Anterior cingulate cortex (tissue), 58 donors: ENCODE results near the gene RELN.
A peak's percentile ranks its signal among the peaks of the same experiment; 100 is the strongest.
"Not testable (repeated sequence)": the region's sequence is repeated elsewhere in the genome, so short reads cannot be mapped to it uniquely, and the experiment has no call there.

Experiments
- DNase-seq, 58 donors: peaks; one replicate each; lab custom pipeline; 2025; lab: John Stamatoyannopoulos, UW

The RELN gene

GRCh38 chr7:103911015-103911414, 78.4 kb downstream of the RELN start:
- DNase-seq, result not testable (repeated sequence)

- DNase-seq, result no peak
These were observed 83.5 kb downstream of the RELN start for GRCh38 chr7:103905997-103906396.

GRCh38 chr7:103902917-103903316, 86.5 kb downstream of the RELN start:
- no peak for DNase-seq

- not testable (repeated sequence) for DNase-seq
These were observed 92.6 kb downstream of the RELN start for GRCh38 chr7:103896826-103897225.

- DNase-seq, result no peak
These were observed 94.5 kb downstream of the RELN start for GRCh38 chr7:103894656-103895596.

GRCh38 chr7:103893350-103893749, 96.1 kb downstream of the RELN start:
- DNase-seq, result no peak

- no peak for DNase-seq
These were observed 100.0 kb downstream of the RELN start for GRCh38 chr7:103889451-103889850.

GRCh38 chr7:103888603-103889153, 100.8 kb downstream of the RELN start:
- DNase-seq, result no peak

GRCh38 chr7:103887853-103888602, 101.4 kb downstream of the RELN start:
- DNase-seq, result no peak

GRCh38 chr7:103887050-103887449, 102.4 kb downstream of the RELN start:
- no peak for DNase-seq

GRCh38 chr7:103879928-103880600, 109.4 kb downstream of the RELN start:
- no peak for DNase-seq

GRCh38 chr7:103879411-103879810, 110.0 kb downstream of the RELN start:
- peak in 1 of 58 donors; percentile 2 for DNase-seq

GRCh38 chr7:103877565-103877964, 111.9 kb downstream of the RELN start:
- no peak for DNase-seq

- DNase-seq, result no peak
These were observed 113.7 kb downstream of the RELN start for GRCh38 chr7:103875718-103876117.

- no peak for DNase-seq
These were observed 118.0 kb downstream of the RELN start for GRCh38 chr7:103871473-103871872.

GRCh38 chr7:103870664-103871063, 118.8 kb downstream of the RELN start:
- DNase-seq, result no peak

- no peak for DNase-seq
These were observed 121.6 kb downstream of the RELN start for GRCh38 chr7:103867874-103868273.

- DNase-seq, result no peak
These were observed 122.5 kb downstream of the RELN start for GRCh38 chr7:103866919-103867318.

GRCh38 chr7:103865442-103865841, 124.0 kb downstream of the RELN start:
- no peak for DNase-seq

- DNase-seq, result no peak
These were observed 127.0 kb downstream of the RELN start for GRCh38 chr7:103862302-103863035.
